Renal pelvis (tissue), 4 donors: ENCODE data around the gene PLA1A. TPM values are rescaled to one million over a fixed set of nuclear protein-coding genes. Genes with fewer than 3 reads are reported as not detected.
"Not testable (repeated sequence)": the region's sequence is repeated elsewhere in the genome, so short reads cannot be mapped to it uniquely, and the experiment has no call there.

Source experiments
- DNase-seq: peaks from one replicate; pipeline ENCODE4 v3.0.0-alpha.2; 2013
- polyA plus RNA-seq, 3 donors: library from polyadenylated mRNA; unstranded; fragments of 120-200 nt; gene quantifications; one replicate each; pipeline ENCODE4 v1.2.1, GENCODE V29; 2013; ENCODE audit not compliant: insufficient read length in 3 of 3

PLA1A gene
- polyA plus RNA-seq, 3 donors = 7.6 to 8.4 (median 8.0) TPM

GRCh38 chr3:119662604-119663373, 65.1 kb downstream of the PLA1A start:
- DNase-seq = peak; percentile 30

GRCh38 chr3:119663885-119664284, 66.2 kb downstream of the PLA1A start:
- no peak for DNase-seq

- DNase-seq = no peak
Measured at GRCh38 chr3:119664370-119664769, 66.7 kb downstream of the PLA1A start.

- no peak for DNase-seq
Measured at GRCh38 chr3:119664850-119665379, 67.2 kb downstream of the PLA1A start.

GRCh38 chr3:119665954-119666559, 68.4 kb downstream of the PLA1A start:
- no peak for DNase-seq

GRCh38 chr3:119669906-119670570, 72.4 kb downstream of the PLA1A start:
- no peak for DNase-seq

- DNase-seq = no peak
Measured at GRCh38 chr3:119672776-119673175, 75.1 kb downstream of the PLA1A start.

- DNase-seq = no peak
Measured at GRCh38 chr3:119673875-119674274, 76.2 kb downstream of the PLA1A start.

GRCh38 chr3:119675188-119675874, 77.6 kb downstream of the PLA1A start:
- DNase-seq = no peak

GRCh38 chr3:119676020-119676419, 78.3 kb downstream of the PLA1A start:
- no peak for DNase-seq

- peak; percentile 96 for DNase-seq
Measured at GRCh38 chr3:119676771-119677640, 79.3 kb downstream of the PLA1A start, which contains the start of gene COX17. Gene COX17 (minus strand): TSS chr3:119677406. CDS start chr3:119677310, 96 bp downstream.

- no peak for DNase-seq
Measured at GRCh38 chr3:119677641-119677934, 79.9 kb downstream of the PLA1A start.

GRCh38 chr3:119678209-119678608, 80.5 kb downstream of the PLA1A start:
- not testable (repeated sequence) for DNase-seq

Other genes starting within 250 kb of the PLA1A start
- gene TMEM39A, start 134.3 kb upstream of the PLA1A start, polyA plus RNA-seq = 10 to 100 TPM; 50.0 to 62.2 (median 58.5) TPM
- gene POGLUT1, start 128.9 kb upstream of the PLA1A start, polyA plus RNA-seq = 10 to 100 TPM; 24.0 to 33.4 (median 28.9) TPM
- gene TIMMDC1, start 99.3 kb upstream of the PLA1A start, polyA plus RNA-seq = 100 to 1,000 TPM in 2 of 3 donors, 10 to 100 TPM in 1; 99.5 to 113 (median 105) TPM
- gene CD80, start 38.3 kb upstream of the PLA1A start, polyA plus RNA-seq = under 1 TPM; 0.17 to 0.42 (median 0.30) TPM
- gene ADPRH, start 18.4 kb upstream of the PLA1A start, polyA plus RNA-seq = 1 to 10 TPM; 6.1 to 7.1 (median 6.8) TPM
- gene POPDC2, start 62.7 kb downstream of the PLA1A start, polyA plus RNA-seq = 10 to 100 TPM in 1 of 3 donors, 1 to 10 TPM in 2; 4.1 to 10.2 (median 6.2) TPM
- 10 to 100 TPM; 44.2 to 47.2 (median 45.0) TPM for gene COX17, start 79.5 kb downstream of the PLA1A start, polyA plus RNA-seq
- 10 to 100 TPM; 21.0 to 34.8 (median 28.0) TPM for gene CFAP91, start 105.1 kb downstream of the PLA1A start, polyA plus RNA-seq
- gene NR1I2, start 184.2 kb downstream of the PLA1A start, polyA plus RNA-seq = 1 to 10 TPM in 2 of 3 donors, under 1 TPM in 1; 0.65 to 1.4 (median 1.2) TPM